Sigmoid colon (tissue), 7 donors: Measurements from ENCODE around the gene HECW1. TPM values are rescaled to one million over a fixed set of nuclear protein-coding genes. Genes with fewer than 3 reads are reported as not detected.

ENCODE experiments used
- DNase-seq: peaks from one replicate; pipeline ENCODE4 v3.0.0-alpha.2; 2019
- H3K27ac ChIP-seq, 4 donors: fragments of 200-600 bp; sonication (generic); one replicate each; pipeline ENCODE4 v1.5.1; 2016 to 2019; ENCODE audit warnings: mild to moderate bottlenecking in 1 of 4
- H3K27me3 ChIP-seq, 3 donors: fragments of 200-600 bp; sonication (generic); one replicate each; pipeline ENCODE4 v1.5.1; 2019; ENCODE audit warnings: mild to moderate bottlenecking in 1 of 3
- H3K36me3 ChIP-seq, 4 donors: fragments of 200-600 bp; sonication (generic); one replicate each; pipeline ENCODE4 v1.5.1; 2016 to 2019
- H3K4me1 ChIP-seq, 4 donors: fragments of 200-600 bp; sonication (generic); one replicate each; pipeline ENCODE4 v1.5.1; 2017 to 2019
- H3K4me3 ChIP-seq, 4 donors: fragments of 200-600 bp; sonication (generic); one replicate each; pipeline ENCODE4 v1.5.1; 2017 to 2019; ENCODE audit warnings: mild to moderate bottlenecking in 2 of 4, moderate library complexity in 1 of 4
- H3K9me3 ChIP-seq, 4 donors: fragments of 200-600 bp in 3 of 4; sonication (generic) in 3 of 4; one replicate each; pipeline versions ENCODE4 v1.5.1 to v1.6.1; 2013 to 2019
- CTCF ChIP-seq, 4 experiments: fragments of 450-650 bp in 3 of 4; fragments of 200-600 bp in 1 of 4; IDR thresholded peaks; one replicate each; pipeline ENCODE4 v1.5.1; 2016 to 2019; ENCODE audit warnings: antibody characterized with exemption in 4 of 4, mild to moderate bottlenecking in 3 of 4, moderate library complexity in 2 of 4
- EP300 ChIP-seq, 4 donors: sonication (generic); formaldehyde crosslinking; IDR thresholded peaks; one replicate each; pipeline ENCODE4 v1.6.1; 2017; ENCODE audit warnings: antibody characterized with exemption in 4 of 4
- POLR2A ChIP-seq, 2 donors: fragments of 450-650 bp; IDR thresholded peaks; one replicate each; pipeline ENCODE4 v1.6.1; 2016; ENCODE audit warnings: antibody characterized with exemption in 2 of 2, mild to moderate bottlenecking in 2 of 2, moderate library complexity in 2 of 2
- POLR2AphosphoS5 ChIP-seq, 4 donors: sonication (generic); formaldehyde crosslinking; IDR thresholded peaks; one replicate each; pipeline ENCODE4 v1.6.1; 2017; ENCODE audit warnings: antibody characterized with exemption in 4 of 4
- WGBS, 2 donors: extraction: QIAGEN DNeasy Blood & Tissue Kit; methylation state at CpG; one replicate each; pipeline ENCODE4 v1.1.7; 2013; 5-methylcytosine and 5-hydroxymethylcytosine counted together
- intact Hi-C: fragments of 100-400 bp; cut with DNase I; formaldehyde crosslinking; loops from one replicate; pipeline ENCODE4 v1.15.1; 2023
- polyA plus RNA-seq, 3 donors: library from polyadenylated mRNA; stranded (reverse); fragments of 200-250 nt; gene quantifications; one replicate each; pipeline ENCODE4 v1.2.3, GENCODE V29; 2013
- total RNA-seq, 4 donors: library from RNA; depleted of rRNA; stranded (reverse); fragments of >200 nt; gene quantifications; one replicate each; pipeline ENCODE4 v1.1.0, GENCODE V29; 2016
- donor health status: healthy with polysubstance abuse.
- donor health status: Bipolar disorder and iron deficiency.
- donor health status: healthy.

The HECW1 gene
- total and polyA plus RNA-seq, 7 donors: 0.33 to 7.8 (median 1.2) TPM

DNA sequence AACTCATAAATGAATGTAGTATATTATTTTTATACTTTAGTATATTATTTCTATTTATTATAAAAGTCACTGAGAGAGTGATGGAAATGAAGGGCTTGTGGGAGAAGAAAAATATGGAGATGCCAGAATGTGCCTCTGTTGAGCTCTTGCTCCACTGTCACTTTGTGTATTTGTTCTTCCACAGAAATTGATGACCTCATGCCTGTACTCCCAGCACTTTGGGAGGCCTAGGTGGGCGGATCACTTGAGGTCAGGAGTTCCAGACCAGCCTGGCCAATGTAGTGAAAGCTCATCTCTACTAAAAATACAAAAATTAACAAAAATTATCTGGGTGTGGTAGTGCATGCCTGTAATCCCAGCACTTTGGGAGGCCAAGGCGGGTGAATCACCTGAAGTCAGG is 394.0 kb downstream of the HECW1 start:
- DNase-seq: no peak
- no peaks in the 10 kb centered on the region for H3K27me3 ChIP-seq
- no peaks in the 10 kb centered on the region for H3K9me3 ChIP-seq
- no peak overlapping the region for H3K4me3 ChIP-seq
- no peaks in the 10 kb centered on the region for H3K36me3 ChIP-seq
- TF ChIP-seq POLR2AphosphoS5 (IDR thresholded peaks at IDR 0.05): no peak
- H3K27ac ChIP-seq: no peak overlapping the region
- H3K4me1 ChIP-seq: peaks cover 0 to 8% (median 3%) of the 10 kb centered on the region in 4 donors
- WGBS, 2 donors: 87 to 93% methylated on average over 2 of the region's 2 CpGs
- intact Hi-C loops: no loop called here

DNA sequence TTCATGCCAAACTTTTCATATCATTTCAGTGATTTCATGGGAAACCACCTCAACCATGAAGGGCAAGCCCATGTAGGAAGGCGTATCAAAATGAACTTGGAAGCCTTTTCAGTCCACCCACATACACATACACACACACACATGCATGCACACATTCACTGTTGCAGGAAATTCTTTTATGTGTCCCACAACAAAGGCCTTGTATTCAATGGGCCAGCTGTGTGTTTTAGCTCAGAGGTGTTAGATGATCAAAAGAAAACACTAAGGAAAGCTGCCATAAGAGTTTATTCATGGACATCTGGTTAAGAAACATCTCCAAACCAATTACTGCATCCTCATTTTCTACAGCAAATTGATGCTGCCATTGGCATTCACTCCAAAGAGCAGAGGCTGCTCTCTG is 396.0 kb downstream of the HECW1 start:
- intact Hi-C loops: no loop called here

DNA sequence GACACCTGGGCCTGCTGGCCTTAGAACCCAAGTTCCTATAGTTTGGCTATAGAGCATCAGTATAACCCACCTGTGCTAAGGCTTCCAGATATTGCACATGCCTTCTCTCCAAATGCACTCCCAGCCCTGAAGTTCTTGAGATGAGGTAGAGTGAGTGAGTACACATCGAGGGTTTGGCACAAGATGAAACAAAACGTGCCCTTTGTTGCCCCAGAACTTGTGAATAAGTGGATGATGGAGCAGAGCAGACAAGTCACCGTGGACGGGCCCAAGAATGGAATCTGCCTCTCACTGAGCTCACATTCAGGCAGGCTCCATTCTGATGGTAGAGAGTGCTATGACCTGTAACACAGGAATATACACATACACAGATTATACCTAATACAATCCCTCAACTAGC is 397.5 kb downstream of the HECW1 start:
- Histone ChIP-seq H3K4me3 (no peak overlapping the region), H3K27ac (no peak overlapping the region), H3K4me1 (no peaks in the 10 kb centered on the region), H3K27me3 (no peaks in the 10 kb centered on the region), H3K9me3 (no peaks in the 10 kb centered on the region), H3K36me3 (no peaks in the 10 kb centered on the region)
- 81 to 86% methylated on average over 4 of the region's 4 CpGs for WGBS, 2 donors
- no peak for TF ChIP-seq EP300 (IDR thresholded peaks at IDR 0.05)
- TF ChIP-seq POLR2A (IDR thresholded peaks at IDR 0.05): no peak
- no peak for DNase-seq
- intact Hi-C loops: no loop called here

More for the DNA sequence above, 396.0 kb downstream of the HECW1 start:
- no peak overlapping the region for H3K27ac ChIP-seq
- H3K36me3 ChIP-seq: no peaks in the 10 kb centered on the region
- no peaks in the 10 kb centered on the region for H3K9me3 ChIP-seq
- H3K4me1 ChIP-seq: no peaks in the 10 kb centered on the region
- 76 to 80% methylated on average over 1 of the region's 1 CpG for WGBS, 2 donors
- no peaks in the 10 kb centered on the region for H3K27me3 ChIP-seq
- no peak overlapping the region for H3K4me3 ChIP-seq
- no peak for DNase-seq
- TF ChIP-seq POLR2A (IDR thresholded peaks at IDR 0.05) (no peak), EP300 (IDR thresholded peaks at IDR 0.05) (no peak), POLR2AphosphoS5 (IDR thresholded peaks at IDR 0.05) (no peak), CTCF (IDR thresholded peaks at IDR 0.05) (no peak)

DNA sequence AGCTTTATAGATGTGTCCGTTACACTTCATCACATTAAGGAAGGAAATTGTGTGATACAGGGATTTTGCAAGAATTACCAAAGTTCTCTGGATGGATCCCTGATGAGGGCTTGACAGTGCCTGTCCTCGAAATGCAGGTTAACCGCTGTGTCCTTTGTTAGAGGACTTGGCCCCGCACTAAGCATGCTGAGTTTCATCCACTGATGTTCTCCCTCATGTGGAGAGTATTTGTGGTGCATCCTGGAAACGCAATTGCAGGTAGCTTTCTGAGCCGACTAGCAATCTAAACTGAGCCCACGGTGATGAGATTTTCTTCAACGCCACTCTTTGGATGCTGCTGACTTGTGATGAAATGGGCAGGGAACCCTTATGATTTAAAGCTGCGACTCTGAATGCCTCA is 398.6 kb downstream of the HECW1 start:
- TF ChIP-seq CTCF (IDR thresholded peaks at IDR 0.05) (no peak), EP300 (IDR thresholded peaks at IDR 0.05) (no peak), POLR2A (IDR thresholded peaks at IDR 0.05) (no peak), POLR2AphosphoS5 (IDR thresholded peaks at IDR 0.05) (no peak)
- Histone ChIP-seq H3K9me3 (no peaks in the 10 kb centered on the region), H3K4me1 (no peaks in the 10 kb centered on the region), H3K27me3 (no peaks in the 10 kb centered on the region), H3K36me3 (no peaks in the 10 kb centered on the region), H3K4me3 (no peak overlapping the region), H3K27ac (no peak overlapping the region)
- intact Hi-C loops: no loop called here
- DNase-seq: no peak
- 79 to 85% methylated on average over 9 of the region's 9 CpGs for WGBS, 2 donors

GRCh38 chr7:43511769-43512515 is 399.5 kb downstream of the HECW1 start:
- Histone ChIP-seq H3K36me3 (no peaks in the 10 kb centered on the region), H3K9me3 (no peaks in the 10 kb centered on the region), H3K4me1 (no peaks in the 10 kb centered on the region), H3K27ac (no peak overlapping the region), H3K4me3 (no peak overlapping the region), H3K27me3 (no peaks in the 10 kb centered on the region)
- no peak for TF ChIP-seq POLR2AphosphoS5 (IDR thresholded peaks at IDR 0.05)
- no peak for TF ChIP-seq EP300 (IDR thresholded peaks at IDR 0.05)
- TF ChIP-seq POLR2A (IDR thresholded peaks at IDR 0.05): no peak
- no peak for TF ChIP-seq CTCF (IDR thresholded peaks at IDR 0.05)
- DNase-seq: no peak
- intact Hi-C loops: no loop called here
- WGBS, 2 donors: 56 to 82% methylated on average over 13 of the region's 13 CpGs

GRCh38 chr7:43513251-43513650 is 400.8 kb downstream of the HECW1 start:
- Histone ChIP-seq H3K27ac (no peak overlapping the region), H3K36me3 (no peaks in the 10 kb centered on the region), H3K9me3 (no peaks in the 10 kb centered on the region), H3K27me3 (no peaks in the 10 kb centered on the region), H3K4me1 (no peaks in the 10 kb centered on the region), H3K4me3 (no peak overlapping the region)
- TF ChIP-seq POLR2A (IDR thresholded peaks at IDR 0.05): no peak
- no peak for TF ChIP-seq CTCF (IDR thresholded peaks at IDR 0.05)
- TF ChIP-seq POLR2AphosphoS5 (IDR thresholded peaks at IDR 0.05): no peak
- TF ChIP-seq EP300 (IDR thresholded peaks at IDR 0.05): no peak
- no peak for DNase-seq
- intact Hi-C loops: no loop called here
- WGBS, 2 donors: 55 to 69% methylated on average over 8 of the region's 8 CpGs
